ENCODE results near the gene ALDH3A1. TPM values are rescaled to one million over a fixed set of nuclear protein-coding genes. Genes with fewer than 3 reads are reported as not detected.

Gene ALDH3A1
- total RNA-seq, 4 donors from 2014 or later: 1.1 to 3.4 (median 2.4) TPM; not detected in 1

GRCh38 chr17:19757536-19758180 is 9.6 kb upstream of the ALDH3A1 start:
- TF ChIP-seq, protein P1, sequence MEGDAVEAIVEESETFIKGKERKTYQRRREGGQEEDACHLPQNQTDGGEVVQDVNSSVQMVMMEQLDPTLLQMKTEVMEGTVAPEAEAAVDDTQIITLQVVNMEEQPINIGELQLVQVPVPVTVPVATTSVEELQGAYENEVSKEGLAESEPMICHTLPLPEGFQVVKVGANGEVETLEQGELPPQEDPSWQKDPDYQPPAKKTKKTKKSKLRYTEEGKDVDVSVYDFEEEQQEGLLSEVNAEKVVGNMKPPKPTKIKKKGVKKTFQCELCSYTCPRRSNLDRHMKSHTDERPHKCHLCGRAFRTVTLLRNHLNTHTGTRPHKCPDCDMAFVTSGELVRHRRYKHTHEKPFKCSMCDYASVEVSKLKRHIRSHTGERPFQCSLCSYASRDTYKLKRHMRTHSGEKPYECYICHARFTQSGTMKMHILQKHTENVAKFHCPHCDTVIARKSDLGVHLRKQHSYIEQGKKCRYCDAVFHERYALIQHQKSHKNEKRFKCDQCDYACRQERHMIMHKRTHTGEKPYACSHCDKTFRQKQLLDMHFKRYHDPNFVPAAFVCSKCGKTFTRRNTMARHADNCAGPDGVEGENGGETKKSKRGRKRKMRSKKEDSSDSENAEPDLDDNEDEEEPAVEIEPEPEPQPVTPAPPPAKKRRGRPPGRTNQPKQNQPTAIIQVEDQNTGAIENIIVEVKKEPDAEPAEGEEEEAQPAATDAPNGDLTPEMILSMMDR (IDR thresholded peaks at IDR 0.05; ENCODE audit: low read depth): no peak

GRCh38 chr17:19756546-19756945 is 8.4 kb upstream of the ALDH3A1 start:
- TF ChIP-seq, protein P1 (IDR thresholded peaks at IDR 0.05; ENCODE audit: low read depth): no peak

DNA sequence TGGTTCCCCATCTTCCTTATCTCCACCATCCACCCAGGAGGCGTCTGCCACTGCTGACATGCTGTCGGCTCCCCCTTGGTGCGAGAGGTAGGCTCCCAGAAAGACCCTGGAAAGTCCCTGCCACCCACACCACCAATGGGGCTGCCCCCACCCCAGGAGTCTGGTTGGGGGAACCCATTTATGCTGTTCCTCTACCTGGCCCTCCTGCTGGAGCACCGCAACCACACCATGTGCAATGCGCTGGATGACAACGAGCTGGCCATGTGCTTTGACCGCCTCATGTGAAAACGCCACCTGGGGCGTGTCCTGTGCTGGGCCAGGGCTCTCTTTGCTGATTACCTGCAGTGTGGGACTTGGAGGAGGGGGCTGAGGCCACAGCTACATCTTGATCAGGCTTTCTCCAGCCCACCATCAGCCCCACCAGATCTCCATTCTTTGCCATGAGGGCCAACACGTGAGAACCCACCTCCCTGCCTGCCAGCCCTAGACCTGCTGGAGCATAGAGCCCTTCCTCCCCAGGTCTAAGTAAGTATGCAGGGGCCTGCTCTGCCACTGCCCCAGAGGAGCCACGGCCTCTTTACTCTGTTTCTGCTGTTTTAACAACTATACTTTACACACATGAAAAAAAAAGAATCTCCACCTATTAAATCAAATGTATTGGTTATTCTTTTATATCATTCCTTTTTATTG is 7.9 kb upstream of the ALDH3A1 start:
- TF ChIP-seq, protein P1 (IDR thresholded peaks at IDR 0.05; ENCODE audit: low read depth): no peak

DNA sequence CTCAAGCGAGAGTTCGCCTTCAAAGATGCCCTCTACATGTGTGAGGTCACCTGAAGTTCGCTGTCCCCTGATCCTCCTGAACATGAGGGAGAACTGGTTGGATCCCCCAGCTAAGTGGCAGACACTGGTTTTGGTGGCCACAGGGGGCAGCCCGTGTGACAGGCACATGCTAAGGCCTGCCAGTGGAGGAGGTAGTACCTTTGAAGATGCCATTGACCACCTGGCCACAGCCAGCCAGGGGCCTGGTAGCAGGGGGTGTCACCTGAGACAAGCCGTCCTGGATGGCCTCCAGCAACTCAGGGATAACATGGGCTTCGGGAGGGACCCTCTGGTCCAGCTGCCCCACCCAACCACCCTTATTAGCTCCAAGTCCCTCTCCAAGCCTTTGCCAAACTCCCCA is 7.3 kb upstream of the ALDH3A1 start:
- TF ChIP-seq, protein P1 (IDR thresholded peaks at IDR 0.05; ENCODE audit: low read depth): no peak

DNA sequence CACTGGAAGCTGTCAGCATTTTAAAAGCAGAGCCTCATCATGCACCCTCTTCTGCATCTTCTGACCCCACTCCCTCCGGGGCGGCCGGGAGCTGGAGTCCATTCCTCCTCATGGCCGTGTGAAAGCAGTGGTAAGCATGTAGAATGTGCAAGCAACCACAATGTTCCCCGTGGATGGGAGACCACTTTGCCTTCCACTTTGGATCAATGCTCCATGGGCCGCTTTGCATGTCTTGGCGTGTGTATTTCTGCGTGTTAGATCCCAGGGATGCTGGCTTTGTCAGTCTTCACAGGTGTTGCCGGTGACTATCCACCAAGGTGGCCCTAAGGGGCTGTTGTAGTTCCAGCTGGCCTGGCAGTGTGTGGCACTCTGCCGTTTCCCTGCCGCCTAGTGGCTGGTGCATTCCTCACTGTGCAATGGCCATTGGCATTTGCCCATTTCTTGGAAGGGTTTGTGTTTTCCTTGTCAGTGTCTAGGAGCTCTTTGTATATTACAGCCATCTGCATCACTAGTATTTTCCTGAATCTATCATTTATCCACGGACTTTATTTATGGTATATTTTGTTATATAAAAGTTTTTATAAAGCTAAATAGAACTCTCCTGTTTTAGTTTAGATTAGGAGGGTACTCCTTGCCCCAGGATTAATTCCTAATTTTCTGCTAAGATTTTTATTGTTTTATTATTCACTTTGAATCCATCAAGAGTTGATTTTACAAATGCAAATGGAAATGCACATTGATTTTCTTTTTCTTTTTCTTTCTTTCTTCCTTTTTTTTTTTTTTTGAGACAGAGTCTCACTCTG is 5.8 kb upstream of the ALDH3A1 start:
- TF ChIP-seq, protein P1 (IDR thresholded peaks at IDR 0.05; ENCODE audit: low read depth): no peak

DNA sequence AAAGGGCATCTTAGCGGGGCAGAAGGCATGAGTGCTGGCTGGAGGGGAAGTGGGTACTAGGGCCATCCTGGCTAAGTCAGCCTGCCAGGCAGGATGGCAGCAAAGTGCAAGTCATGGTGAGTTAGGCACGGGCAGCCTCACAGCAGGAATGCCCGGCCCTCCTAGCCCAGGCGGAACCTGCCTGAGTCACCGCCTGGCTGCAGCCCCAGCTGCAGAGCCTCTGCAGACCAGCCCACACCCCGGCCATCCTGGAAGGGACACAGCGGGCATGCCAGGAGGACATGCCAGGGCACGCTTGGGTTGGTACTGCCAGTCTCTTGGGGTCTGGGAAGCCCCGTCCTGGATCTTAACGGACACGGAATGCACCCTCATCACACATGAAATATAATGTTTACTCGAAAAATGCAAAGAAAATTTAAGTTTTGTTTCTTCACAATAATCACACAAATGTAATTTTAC is 5.0 kb upstream of the ALDH3A1 start:
- TF ChIP-seq, protein P1 (IDR thresholded peaks at IDR 0.05; ENCODE audit: low read depth): no peak
